SJCRH30 (cell line): ENCODE measurements around the gene AP1S2. TPM values are rescaled to one million over a fixed set of nuclear protein-coding genes. Genes with fewer than 3 reads are reported as not detected.

Experiments used
- DNase-seq, 2 experiments: peaks; one replicate each; pipeline ENCODE4 v3.0.0-alpha.2; 2015 to 2020
- H3K27ac ChIP-seq: fragments of 250-450 bp; sonication (Bioruptor Pico); 2 replicates; pipeline ENCODE4 v1.5.1; 2020; ENCODE audit warnings: mild to moderate bottlenecking, moderate library complexity
- H3K27me3 ChIP-seq: fragments of 250-450 bp; sonication (Bioruptor Pico); 2 replicates; pipeline ENCODE4 v1.5.1; 2020; ENCODE audit warnings: mild to moderate bottlenecking, moderate library complexity
- H3K36me3 ChIP-seq: fragments of 250-450 bp; sonication (Bioruptor Pico); 2 replicates; pipeline ENCODE4 v1.5.1; 2020; ENCODE audit warnings: mild to moderate bottlenecking, moderate library complexity
- H3K4me1 ChIP-seq: fragments of 250-450 bp; sonication (Bioruptor Pico); 2 replicates; pipeline ENCODE4 v1.5.1; 2020; ENCODE audit warnings: mild to moderate bottlenecking, moderate library complexity
- H3K4me3 ChIP-seq: fragments of 250-450 bp; sonication (Bioruptor Pico); 2 replicates; pipeline ENCODE4 v1.5.1; 2020; ENCODE audit warnings: mild to moderate bottlenecking, moderate library complexity
- H3K9me3 ChIP-seq: fragments of 250-450 bp; sonication (Bioruptor Pico); replicated peaks from 2 replicates; pipeline ENCODE4 v1.5.1; 2020; ENCODE audit warnings: mild to moderate bottlenecking, moderate library complexity
- total RNA-seq: library from RNA; depleted of rRNA; stranded (reverse); fragments of >200 nt; shearing (Covaris generic); gene quantifications from 2 replicates; pipeline ENCODE4 v1.2.3, GENCODE V29; 2014; rRNA removed

AP1S2 gene
- total RNA-seq, 1 experiment from 2014 or later = 230 TPM

DNA sequence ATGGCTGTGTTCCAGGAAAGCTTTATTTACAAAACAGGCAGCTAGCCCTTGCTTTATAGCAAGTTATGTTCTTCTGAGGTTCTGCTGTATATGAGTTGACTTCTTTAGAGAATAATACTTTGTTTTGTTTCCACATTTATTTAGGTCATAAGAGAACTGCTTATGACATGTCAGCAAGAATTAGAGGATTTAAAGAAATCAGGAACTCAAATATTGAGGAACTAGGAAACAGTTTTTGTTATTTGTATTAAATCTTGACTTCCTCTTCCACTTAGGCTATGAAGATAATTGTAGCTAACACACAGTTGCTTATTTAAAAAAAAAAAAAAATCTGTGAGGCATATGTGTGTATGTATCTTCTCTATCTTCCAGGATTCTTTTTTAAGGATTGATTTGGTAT, 50.0 kb downstream of the AP1S2 start:
- no peak for DNase-seq
- Histone ChIP-seq H3K9me3 (no peaks in the 10 kb centered on the region), H3K27ac (no peak overlapping the region), H3K36me3 (peaks cover 24% of the 10 kb centered on the region), H3K4me1 (no peaks in the 10 kb centered on the region), H3K27me3 (no peaks in the 10 kb centered on the region), H3K4me3 (no peak overlapping the region)

DNA sequence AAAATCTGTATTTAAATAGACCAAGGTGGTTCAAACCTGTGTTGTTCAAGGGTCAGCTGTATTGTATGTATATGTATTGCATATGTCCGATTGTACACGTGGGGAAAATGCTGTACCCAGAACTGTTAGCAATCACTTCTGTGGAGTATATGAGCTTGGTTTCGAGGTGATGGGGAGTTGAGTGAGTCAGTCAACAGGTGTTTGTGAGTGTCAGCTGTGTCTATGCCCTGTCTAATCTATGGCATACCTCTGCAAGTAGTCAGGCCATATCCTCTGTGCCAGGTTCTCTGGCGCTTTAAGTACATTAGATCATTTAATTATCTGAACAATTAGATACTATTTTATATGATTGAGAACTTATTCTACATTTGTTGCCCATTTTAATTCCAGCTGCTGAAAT, 56.9 kb downstream of the AP1S2 start:
- Histone ChIP-seq H3K27ac (peak overlapping the region; percentile 8; the same call in 1 of the 2 replicates), H3K4me3 (no peak overlapping the region), H3K36me3 (peaks cover 38% of the 10 kb centered on the region), H3K4me1 (peaks cover 4% of the 10 kb centered on the region), H3K27me3 (no peaks in the 10 kb centered on the region), H3K9me3 (no peaks in the 10 kb centered on the region)
- DNase-seq = peak; percentile 23 to 25

DNA sequence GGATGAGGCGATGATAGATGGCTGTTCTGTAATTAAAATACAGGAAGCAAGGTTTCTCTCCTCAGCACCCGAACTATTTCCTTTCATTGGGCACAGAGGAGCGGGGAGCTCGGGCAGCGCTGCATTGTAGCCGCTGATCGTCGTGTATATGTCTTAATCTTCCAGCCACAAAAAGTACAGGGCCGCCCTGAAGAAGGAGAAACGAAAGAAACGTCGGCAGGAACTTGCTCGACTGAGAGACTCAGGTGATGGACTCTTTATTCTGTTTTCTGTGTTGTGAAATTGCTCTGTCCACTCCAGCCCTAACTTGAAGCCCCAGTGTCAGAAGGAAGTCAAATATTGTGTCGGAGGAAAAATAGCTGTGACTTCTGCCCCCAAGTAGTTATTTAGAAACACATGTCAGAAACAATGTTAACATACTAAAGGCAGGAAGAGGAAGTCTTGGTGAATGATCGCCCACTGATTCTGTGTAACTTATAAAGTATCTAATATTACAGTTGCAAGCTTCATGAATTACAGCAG, 63.8 kb downstream of the AP1S2 start:
- no peak for DNase-seq
- H3K27me3 ChIP-seq = no peaks in the 10 kb centered on the region
- peak overlapping the region; percentile 83 for H3K4me3 ChIP-seq
- peak overlapping the region; percentile 66 for H3K27ac ChIP-seq
- peaks cover 21% of the 10 kb centered on the region for H3K36me3 ChIP-seq
- peaks cover 7% of the 10 kb centered on the region for H3K4me1 ChIP-seq
- no peaks in the 10 kb centered on the region for H3K9me3 ChIP-seq

DNA sequence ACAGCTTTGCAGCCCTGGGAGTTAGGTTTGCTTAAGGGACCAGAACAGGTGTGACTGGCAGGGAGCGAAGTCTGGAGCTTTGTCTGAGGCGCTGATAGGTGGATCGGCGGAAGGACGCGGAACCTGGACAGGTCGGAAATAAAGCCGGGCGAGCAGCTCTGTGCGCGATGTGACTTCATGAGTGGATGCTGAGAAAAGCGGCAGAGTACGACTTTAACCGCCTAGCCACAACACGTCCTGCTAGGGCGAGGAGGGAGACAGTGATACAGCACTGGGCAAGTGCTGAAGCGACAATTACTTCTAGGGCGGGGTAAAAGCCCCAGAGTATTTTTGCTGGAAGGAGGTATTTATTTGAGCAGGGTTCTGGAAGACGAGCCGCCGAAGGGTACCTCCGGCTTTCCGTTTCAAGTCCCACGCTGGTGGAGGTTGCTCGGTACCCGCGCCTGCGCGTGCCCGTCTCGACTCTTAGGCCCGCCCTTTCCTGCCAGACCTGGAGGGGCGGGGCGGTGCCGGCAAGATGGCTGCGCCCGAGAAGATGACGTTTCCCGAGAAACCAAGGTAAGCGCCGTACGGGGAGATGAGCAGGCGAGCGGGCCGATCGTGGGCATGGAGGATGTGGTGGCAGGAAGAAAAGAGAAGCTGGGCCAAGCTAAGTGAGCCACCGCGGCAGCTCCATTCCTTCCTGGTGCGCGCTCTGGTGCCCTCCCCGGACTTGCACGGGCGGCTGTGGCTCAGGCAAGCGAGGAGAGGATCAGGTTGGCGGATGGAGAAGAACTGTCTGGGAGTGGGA, 64.4 kb downstream of the AP1S2 start, which contains the start of gene ZRSR2:
ZRSR2 (plus strand) TSS at position 506 of the 790 bp plus-strand sequence; CDS start at position 518, 12 bp downstream.
- no peaks in the 10 kb centered on the region for H3K27me3 ChIP-seq
- H3K4me3 ChIP-seq = peak within 1 kb of the TSS; percentile 83
- peaks cover 7% of the 10 kb centered on the region for H3K4me1 ChIP-seq
- peaks cover 21% of the 10 kb centered on the region for H3K36me3 ChIP-seq
- peak within 1 kb of the TSS; percentile 66 for H3K27ac ChIP-seq
- no peaks in the 10 kb centered on the region for H3K9me3 ChIP-seq
- DNase-seq = peak; percentile 83 to 86

DNA sequence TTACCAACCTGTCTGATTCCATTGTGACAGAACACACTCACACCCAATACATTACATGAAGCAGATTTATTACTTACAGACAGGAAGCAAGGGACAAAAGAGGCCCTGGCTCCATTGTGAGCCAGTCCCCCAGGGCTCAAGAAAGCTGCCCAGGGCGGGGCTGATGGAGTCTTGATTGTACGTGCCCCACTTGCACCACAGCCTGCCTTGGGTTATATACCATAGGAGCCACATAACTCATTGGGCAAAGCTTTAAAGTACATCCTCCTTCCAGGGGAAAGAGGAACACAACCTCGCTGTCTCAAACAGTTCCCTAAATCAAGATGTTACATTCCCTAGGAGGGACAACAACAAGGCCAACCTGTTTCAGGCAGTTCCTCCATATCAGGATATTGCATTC, 67.7 kb downstream of the AP1S2 start:
- no peaks in the 10 kb centered on the region for H3K4me1 ChIP-seq
- no peaks in the 10 kb centered on the region for H3K9me3 ChIP-seq
- H3K27ac ChIP-seq = no peak overlapping the region
- peaks cover 4% of the 10 kb centered on the region; the same call in 1 of the 2 replicates for H3K36me3 ChIP-seq
- H3K27me3 ChIP-seq = no peaks in the 10 kb centered on the region
- DNase-seq = no peak
- H3K4me3 ChIP-seq = no peak overlapping the region

DNA sequence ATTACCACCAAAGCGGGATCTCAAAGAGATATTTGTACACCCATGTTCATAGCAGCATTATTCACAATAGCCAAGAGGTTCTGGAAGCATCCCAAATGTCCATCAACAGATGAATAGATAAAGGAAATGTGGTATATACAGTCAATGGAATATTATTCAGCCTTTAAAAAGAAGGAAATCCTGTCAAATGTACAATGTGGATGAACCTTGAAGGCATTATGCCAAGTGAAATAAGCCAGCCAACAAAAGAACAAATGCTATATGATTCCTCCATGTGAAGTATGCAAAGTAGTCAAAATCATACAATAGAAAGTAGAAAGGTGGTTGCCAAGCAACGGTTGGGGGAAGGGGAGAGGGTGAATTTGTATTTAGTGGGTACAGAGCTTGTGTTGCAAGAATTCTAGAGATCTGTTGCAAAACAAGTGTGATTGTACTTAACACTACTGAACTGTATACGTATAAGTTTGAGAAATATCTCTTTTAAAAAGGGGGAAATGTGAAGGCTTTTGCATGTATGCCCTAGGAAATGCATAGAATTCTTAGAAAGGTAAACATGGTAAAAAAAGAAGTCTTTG, 69.3 kb downstream of the AP1S2 start:
- H3K27me3 ChIP-seq = no peaks in the 10 kb centered on the region
- no peak overlapping the region for H3K27ac ChIP-seq
- DNase-seq = no peak
- H3K9me3 ChIP-seq = no peaks in the 10 kb centered on the region
- H3K36me3 ChIP-seq = peaks cover 4% of the 10 kb centered on the region; the same call in 1 of the 2 replicates
- H3K4me1 ChIP-seq = no peaks in the 10 kb centered on the region
- no peak overlapping the region for H3K4me3 ChIP-seq

DNA sequence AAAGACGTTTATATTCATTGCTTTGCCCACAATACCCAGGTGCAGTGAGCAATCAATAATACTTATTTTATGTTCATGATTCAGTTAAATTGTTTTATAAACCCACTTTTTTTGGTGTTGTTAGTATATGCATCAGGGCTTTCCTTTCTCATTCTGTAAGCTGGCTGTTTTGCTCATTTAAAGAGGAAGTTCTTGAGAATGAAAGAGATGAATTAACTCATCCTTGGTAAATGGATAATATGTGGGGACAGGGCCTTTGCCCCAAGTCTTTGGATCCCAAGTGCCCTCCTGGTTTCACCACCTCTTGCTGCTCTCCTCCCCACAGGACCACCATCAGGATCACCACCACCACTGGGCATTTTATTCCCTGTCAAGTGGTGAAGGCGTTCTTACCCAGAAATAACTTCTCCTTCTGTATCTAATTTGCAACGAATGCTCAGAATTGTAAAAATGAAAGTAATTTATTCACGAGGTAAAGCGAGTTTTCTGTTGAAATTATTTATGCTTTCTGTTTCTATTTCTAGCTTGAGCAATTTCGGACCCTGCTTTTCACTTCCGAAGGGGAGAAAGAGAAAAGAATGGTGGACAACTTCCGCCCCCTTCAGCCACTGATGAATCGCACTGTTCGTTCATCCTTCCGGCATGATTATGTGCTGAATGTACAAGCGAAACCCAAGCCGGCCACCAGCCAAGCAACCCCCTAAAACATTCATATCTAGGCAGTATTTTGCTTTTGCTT, 72.5 kb downstream of the AP1S2 start:
- no peak overlapping the region for H3K27ac ChIP-seq
- H3K9me3 ChIP-seq = no peaks in the 10 kb centered on the region
- no peak overlapping the region for H3K4me3 ChIP-seq
- H3K27me3 ChIP-seq = no peaks in the 10 kb centered on the region
- no peaks in the 10 kb centered on the region for H3K4me1 ChIP-seq
- DNase-seq = no peak
- peaks cover 4% of the 10 kb centered on the region; the same call in 1 of the 2 replicates for H3K36me3 ChIP-seq

Other genes starting within 250 kb of the AP1S2 start
- 0.42 and 0.51 TPM in 2 replicates for gene CLTRN, start 190.0 kb downstream of the AP1S2 start, total RNA-seq
- 4.0 and 5.0 TPM in 2 replicates for gene CA5B, start 116.5 kb downstream of the AP1S2 start, total RNA-seq
- 7.3 and 10.6 TPM in 2 replicates for gene ZRSR2, start 64.3 kb downstream of the AP1S2 start, total RNA-seq